GM21825 (cell line): ENCODE results near the gene EGFR.
"Not testable (repeated sequence)": the region's sequence is repeated elsewhere in the genome, so short reads cannot be mapped to it uniquely, and the experiment has no call there.

Source experiments
- ATAC-seq: cut with Tn5 transposase; IDR thresholded peaks from one replicate; pipeline ENCODE4 v1.9.1; 2021; ENCODE audit warnings: mild to moderate bottlenecking, moderate library complexity; ENCODE audit not compliant: unreplicated experiment

Gene EGFR

GRCh38 chr7:55034776-55035175 lies 16.0 kb downstream of the EGFR start:
- no peak for ATAC-seq

GRCh38 chr7:55035410-55035809 lies 16.6 kb downstream of the EGFR start:
- ATAC-seq = not testable (repeated sequence)

GRCh38 chr7:55036950-55037736 lies 18.3 kb downstream of the EGFR start:
- no peak for ATAC-seq

- ATAC-seq = no peak
Measured at GRCh38 chr7:55043691-55044370, 25.0 kb downstream of the EGFR start.

GRCh38 chr7:55044371-55044717 lies 25.5 kb downstream of the EGFR start:
- no peak for ATAC-seq

- ATAC-seq = no peak
Measured at GRCh38 chr7:55044791-55045190, 26.0 kb downstream of the EGFR start.

- ATAC-seq = no peak
Measured at GRCh38 chr7:55046582-55047342, 27.9 kb downstream of the EGFR start.

GRCh38 chr7:55048221-55048859 lies 29.5 kb downstream of the EGFR start:
- ATAC-seq = no peak

- ATAC-seq = no peak
Measured at GRCh38 chr7:55050281-55050680, 31.5 kb downstream of the EGFR start.

GRCh38 chr7:55052081-55052480 lies 33.3 kb downstream of the EGFR start:
- no peak for ATAC-seq

- no peak for ATAC-seq
Measured at GRCh38 chr7:55052741-55053427, 34.1 kb downstream of the EGFR start.

- no peak for ATAC-seq
Measured at GRCh38 chr7:55053651-55054571, 35.1 kb downstream of the EGFR start.

GRCh38 chr7:55054758-55055157 lies 35.9 kb downstream of the EGFR start:
- ATAC-seq = no peak

GRCh38 chr7:55055479-55055878 lies 36.7 kb downstream of the EGFR start:
- ATAC-seq = no peak

GRCh38 chr7:55056068-55056467 lies 37.3 kb downstream of the EGFR start:
- no peak for ATAC-seq

GRCh38 chr7:55056577-55057480 lies 38.0 kb downstream of the EGFR start:
- ATAC-seq = no peak

GRCh38 chr7:55058314-55058713 lies 39.5 kb downstream of the EGFR start:
- no peak for ATAC-seq

- ATAC-seq = no peak
Measured at GRCh38 chr7:55059021-55059420, 40.2 kb downstream of the EGFR start.

- ATAC-seq = no peak
Measured at GRCh38 chr7:55060085-55060484, 41.3 kb downstream of the EGFR start.
